Measurements from ENCODE around the gene RAB9A.
"Not testable (repeated sequence)": the region's sequence is repeated elsewhere in the genome, so short reads cannot be mapped to it uniquely, and the experiment has no call there.

The RAB9A gene

GRCh38 chrX:13730523-13730922 lies 41.6 kb downstream of the RAB9A start:
- ATAC-seq: not testable (repeated sequence)

GRCh38 chrX:13732246-13733067 lies 43.5 kb downstream of the RAB9A start:
- no peak for ATAC-seq
- TF ChIP-seq TOX (CRISPR knock-in tag; IDR thresholded peaks at IDR 0.05; ENCODE audit: borderline replicate concordance): no peak

- TF ChIP-seq OSR1 (CRISPR knock-in tag; IDR thresholded peaks at IDR 0.05) (no peak), ZNF565 (CRISPR knock-in tag; conservative IDR thresholded peaks at IDR 0.05; ENCODE audit: low read depth) (no peak), ZNF70 (CRISPR knock-in tag; IDR thresholded peaks at IDR 0.05) (no peak)
Measured at GRCh38 chrX:13733506-13733905, 44.6 kb downstream of the RAB9A start.

GRCh38 chrX:13734278-13735172 lies 45.6 kb downstream of the RAB9A start, which contains the start of the genes OFD1 and TRAPPC2:
Gene OFD1, plus strand, starts transcription at chrX:13734748. Its CDS starts 324 bp downstream, at chrX:13735072.
Gene TRAPPC2, minus strand, starts transcription at chrX:13734620. Its CDS starts 14,657 bp downstream, at chrX:13719963.
- ATAC-seq: peak; percentile 99
- TF ChIP-seq ZNF70 (CRISPR knock-in tag; IDR thresholded peaks at IDR 0.05) (no peak), ZFP3 (CRISPR knock-in tag; IDR thresholded peaks at IDR 0.05) (peak; percentile 67; the same call in 1 of the 2 replicates), CREB5 (CRISPR knock-in tag; IDR thresholded peaks at IDR 0.05; ENCODE audit: low read depth) (no peak), PPARA (CRISPR knock-in tag; IDR thresholded peaks at IDR 0.05; ENCODE audit: borderline replicate concordance) (no peak), TSHZ2 (CRISPR knock-in tag; IDR thresholded peaks at IDR 0.05) (no peak), ISL1 (CRISPR knock-in tag; IDR thresholded peaks at IDR 0.05) (no peak)

More at GRCh38 chrX:13733506-13733905, 44.6 kb downstream of the RAB9A start:
- ATAC-seq: no peak

GRCh38 chrX:13741695-13742094 lies 52.8 kb downstream of the RAB9A start:
- no peak for ATAC-seq
- TF ChIP-seq ZFP3 (CRISPR knock-in tag; IDR thresholded peaks at IDR 0.05) (no peak), CSRNP3 (CRISPR knock-in tag; IDR thresholded peaks at IDR 0.05) (no peak), CSDC2 (CRISPR knock-in tag; IDR thresholded peaks at IDR 0.05) (no peak), CREB5 (CRISPR knock-in tag; IDR thresholded peaks at IDR 0.05; ENCODE audit: low read depth) (no peak), ZNF70 (CRISPR knock-in tag; IDR thresholded peaks at IDR 0.05) (no peak), TCF4 (CRISPR knock-in tag; IDR thresholded peaks at IDR 0.05; ENCODE audit: borderline replicate concordance) (no peak), SNAI2 (CRISPR knock-in tag; IDR thresholded peaks at IDR 0.05) (no peak), ZNF565 (CRISPR knock-in tag; conservative IDR thresholded peaks at IDR 0.05; ENCODE audit: low read depth) (no peak), ZFP30 (CRISPR knock-in tag; IDR thresholded peaks at IDR 0.05) (no peak), RARB (CRISPR knock-in tag; IDR thresholded peaks at IDR 0.05) (no peak), ESRRG (CRISPR knock-in tag; IDR thresholded peaks at IDR 0.05) (no peak), ZC3H10 (CRISPR knock-in tag; IDR thresholded peaks at IDR 0.05) (no peak)

All from SK-N-SH treated with all-trans-retinoic acid at 6 μM for 48 hours (cell line).